ENCODE results near the gene MKNK1.

Gene MKNK1

GRCh38 chr1:46519209-46519608 is 84.9 kb downstream of the MKNK1 start:
- H3K9me2 ChIP-seq (replicated peaks; ENCODE audit: insufficient read depth, low read length), result no peaks in the 10 kb centered on the region
- no peak overlapping the region for H3K27ac ChIP-seq (ENCODE audit: low read depth, low read length)
- no peak overlapping the region for H3K9ac ChIP-seq (ENCODE audit: low read length)
- TF ChIP-seq EZH2phosphoT487 (conservative IDR thresholded peaks at IDR 0.05; ENCODE audit: low read length), result no peak
- TF ChIP-seq CTCF (IDR thresholded peaks at IDR 0.05; ENCODE audit: insufficient read depth, low read length, poor library complexity, severe bottlenecking), result no peak
- H3K9me3 ChIP-seq (ENCODE audit: insufficient read depth, low read length), result no peaks in the 10 kb centered on the region
- no peaks in the 10 kb centered on the region for H4K20me1 ChIP-seq (ENCODE audit: low read depth, low read length)
- H3K4me3 ChIP-seq (ENCODE audit: insufficient read depth, low read length, poor library complexity, severe bottlenecking), result no peak overlapping the region
- H3K27me3 ChIP-seq (ENCODE audit: low read length), result no peaks in the 10 kb centered on the region
- no peak overlapping the region for H3K4me2 ChIP-seq (ENCODE audit: low read depth, low read length, poor library complexity, severe bottlenecking)
- no peaks in the 10 kb centered on the region for H3K36me3 ChIP-seq (ENCODE audit: low read length)
- H2AFZ ChIP-seq (ENCODE audit: low read depth, low read length, severe bottlenecking), result no peak overlapping the region
- no peaks in the 10 kb centered on the region for H3F3A ChIP-seq (ENCODE audit: insufficient read depth)
- no peaks in the 10 kb centered on the region for H3K79me2 ChIP-seq (ENCODE audit: insufficient read depth, low read length)

DNA sequence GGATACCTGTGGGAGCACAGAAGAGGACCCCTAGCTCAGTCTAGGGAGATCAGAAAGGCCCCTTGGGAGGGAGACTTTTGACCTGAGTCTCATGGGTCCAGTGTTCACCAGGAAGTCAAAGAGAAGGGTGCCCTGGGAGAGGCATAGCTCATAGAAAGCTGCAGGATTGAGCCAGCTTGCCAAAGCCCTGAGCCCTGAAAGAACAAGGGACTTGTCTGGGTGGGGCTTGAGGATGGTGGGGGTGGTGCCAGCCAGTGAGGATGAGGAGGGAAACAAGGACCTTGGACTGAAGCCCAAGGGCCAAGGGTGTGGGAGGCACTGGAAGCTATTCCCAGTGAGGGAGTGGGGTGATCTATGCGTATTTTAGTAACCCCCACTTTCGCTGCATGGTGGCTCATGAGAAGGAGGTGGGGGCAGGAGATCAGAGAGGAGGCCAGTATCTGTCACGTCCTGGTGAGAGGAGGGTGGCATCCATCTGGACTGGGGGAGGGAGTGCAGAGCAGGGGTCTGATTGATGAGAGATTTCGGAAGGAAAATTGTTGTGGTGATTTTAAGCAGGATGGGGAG is 86.1 kb downstream of the MKNK1 start:
- H3K4me3 ChIP-seq (ENCODE audit: insufficient read depth, low read length, poor library complexity, severe bottlenecking), result no peak overlapping the region

GRCh38 chr1:46517010-46517600 is 87.0 kb downstream of the MKNK1 start:
- Histone ChIP-seq H3K36me3 (ENCODE audit: low read length) (no peaks in the 10 kb centered on the region), H3K27ac (ENCODE audit: low read depth, low read length) (no peak overlapping the region), H3K9me2 (replicated peaks; ENCODE audit: insufficient read depth, low read length) (no peaks in the 10 kb centered on the region), H3K4me3 (ENCODE audit: insufficient read depth, low read length, poor library complexity, severe bottlenecking) (no peak overlapping the region), H4K20me1 (ENCODE audit: low read depth, low read length) (no peaks in the 10 kb centered on the region), H3K79me2 (ENCODE audit: insufficient read depth, low read length) (no peaks in the 10 kb centered on the region), H3K4me2 (ENCODE audit: low read depth, low read length, poor library complexity, severe bottlenecking) (no peak overlapping the region), H3K9me3 (ENCODE audit: insufficient read depth, low read length) (no peaks in the 10 kb centered on the region), H2AFZ (ENCODE audit: low read depth, low read length, severe bottlenecking) (no peak overlapping the region), H3F3A (ENCODE audit: insufficient read depth) (no peaks in the 10 kb centered on the region), H3K27me3 (ENCODE audit: low read length) (no peaks in the 10 kb centered on the region), H3K9ac (ENCODE audit: low read length) (no peak overlapping the region)
- TF ChIP-seq CTCF (IDR thresholded peaks at IDR 0.05; ENCODE audit: insufficient read depth, low read length, poor library complexity, severe bottlenecking), result no peak
- TF ChIP-seq EZH2phosphoT487 (conservative IDR thresholded peaks at IDR 0.05; ENCODE audit: low read length), result no peak

More for the DNA sequence above, 86.1 kb downstream of the MKNK1 start:
- H3K9ac ChIP-seq (ENCODE audit: low read length), result no peak overlapping the region
- H3K79me2 ChIP-seq (ENCODE audit: insufficient read depth, low read length), result no peaks in the 10 kb centered on the region
- no peaks in the 10 kb centered on the region for H4K20me1 ChIP-seq (ENCODE audit: low read depth, low read length)
- no peaks in the 10 kb centered on the region for H3K27me3 ChIP-seq (ENCODE audit: low read length)
- H3K4me2 ChIP-seq (ENCODE audit: low read depth, low read length, poor library complexity, severe bottlenecking), result no peak overlapping the region
- no peaks in the 10 kb centered on the region for H3K9me2 ChIP-seq (replicated peaks; ENCODE audit: insufficient read depth, low read length)
- no peak overlapping the region for H2AFZ ChIP-seq (ENCODE audit: low read depth, low read length, severe bottlenecking)
- H3F3A ChIP-seq (ENCODE audit: insufficient read depth), result no peaks in the 10 kb centered on the region
- no peak overlapping the region for H3K27ac ChIP-seq (ENCODE audit: low read depth, low read length)
- no peaks in the 10 kb centered on the region for H3K36me3 ChIP-seq (ENCODE audit: low read length)
- TF ChIP-seq EZH2phosphoT487 (conservative IDR thresholded peaks at IDR 0.05; ENCODE audit: low read length) (no peak), CTCF (IDR thresholded peaks at IDR 0.05; ENCODE audit: insufficient read depth, low read length, poor library complexity, severe bottlenecking) (no peak)
- H3K9me3 ChIP-seq (ENCODE audit: insufficient read depth, low read length), result no peaks in the 10 kb centered on the region
